ENCODE data around the gene PDHX. TPM values are rescaled to one million over a fixed set of nuclear protein-coding genes. Genes with fewer than 3 reads are reported as not detected.

Gene PDHX
- total RNA-seq, 1 donor from 2014 or later, result 39.1 TPM

GRCh38 chr11:34905666-34906065 is 10.8 kb upstream of the PDHX start:
- no peak overlapping the region for H3K4me3 ChIP-seq
- no peak overlapping the region for H3K27ac ChIP-seq
- H3K9me3 ChIP-seq, result peaks cover 10% of the 10 kb centered on the region
- no peak for ATAC-seq
- peaks cover under 1% of the 10 kb centered on the region for H3K4me1 ChIP-seq
- DNase-seq, result no peak
- intact Hi-C loops (cut with DNase I), result no loop called here
- H3K27me3 ChIP-seq (ENCODE audit: low read depth), result no peaks in the 10 kb centered on the region
- H3K36me3 ChIP-seq, result no peaks in the 10 kb centered on the region
- no peak for TF ChIP-seq CTCF (IDR thresholded peaks at IDR 0.05)

GRCh38 chr11:34907934-34908593 is 8.4 kb upstream of the PDHX start:
- H3K4me1 ChIP-seq, result peaks cover 7% of the 10 kb centered on the region
- DNase-seq (no peak), ATAC-seq (no peak)
- H3K27ac ChIP-seq, result no peak overlapping the region
- no peak for TF ChIP-seq CTCF (IDR thresholded peaks at IDR 0.05)
- H3K27me3 ChIP-seq (ENCODE audit: low read depth), result no peaks in the 10 kb centered on the region
- H3K36me3 ChIP-seq, result no peaks in the 10 kb centered on the region
- no peak overlapping the region for H3K4me3 ChIP-seq
- H3K9me3 ChIP-seq, result no peaks in the 10 kb centered on the region
- intact Hi-C loops (cut with DNase I), result no loop called here

GRCh38 chr11:34909415-34909814 is 7.0 kb upstream of the PDHX start:
- H3K4me1 ChIP-seq, result peaks cover 8% of the 10 kb centered on the region
- DNase-seq (no peak), ATAC-seq (peak; percentile 15 to 35)
- H3K27me3 ChIP-seq (ENCODE audit: low read depth), result no peaks in the 10 kb centered on the region
- peak overlapping the region; percentile 38 for H3K27ac ChIP-seq
- TF ChIP-seq CTCF (IDR thresholded peaks at IDR 0.05), result no peak
- H3K4me3 ChIP-seq, result no peak overlapping the region
- H3K9me3 ChIP-seq, result no peaks in the 10 kb centered on the region
- no peaks in the 10 kb centered on the region for H3K36me3 ChIP-seq
- intact Hi-C loops (cut with DNase I), result no loop called here

GRCh38 chr11:34909955-34910354 is 6.5 kb upstream of the PDHX start:
- TF ChIP-seq CTCF (IDR thresholded peaks at IDR 0.05), result no peak
- H3K4me1 ChIP-seq, result peaks cover 13% of the 10 kb centered on the region
- ATAC-seq (peak; percentile 68 to 80), DNase-seq (peak; percentile 60)
- H3K4me3 ChIP-seq, result no peak overlapping the region
- intact Hi-C loops (cut with DNase I), result no loop called here
- H3K36me3 ChIP-seq, result no peaks in the 10 kb centered on the region
- no peaks in the 10 kb centered on the region for H3K9me3 ChIP-seq
- H3K27me3 ChIP-seq (ENCODE audit: low read depth), result no peaks in the 10 kb centered on the region
- H3K27ac ChIP-seq, result peak overlapping the region; percentile 38

GRCh38 chr11:34910817-34911216 is 5.6 kb upstream of the PDHX start:
- Histone ChIP-seq H3K4me3 (no peak overlapping the region), H3K36me3 (no peaks in the 10 kb centered on the region), H3K9me3 (no peaks in the 10 kb centered on the region), H3K27ac (peak overlapping the region; percentile 32), H3K4me1 (peaks cover 18% of the 10 kb centered on the region), H3K27me3 (ENCODE audit: low read depth) (no peaks in the 10 kb centered on the region)
- no peak for TF ChIP-seq CTCF (IDR thresholded peaks at IDR 0.05)
- ATAC-seq, result no peak
- intact Hi-C loops (cut with DNase I), result no loop called here
- DNase-seq, result no peak

Data from lower lobe of right lung (tissue), 2 donors.